K562 (cell line): ENCODE data around the gene ZNF260. TPM values are rescaled to one million over a fixed set of nuclear protein-coding genes. Genes with fewer than 3 reads are reported as not detected.

Experiments
- ATF1 ChIP-seq, 2 experiments: fragments of 450-650 bp in 1 of 2; IDR thresholded peaks; 2 replicates each; pipeline ENCODE4 v1.6.1; 2016; ENCODE audit warnings: missing compliant biosample characterization in 1 of 2, missing genetic modification characterization in 1 of 2
- BRD4 ChIP-seq: fragments of 200-600 bp; sonication (generic); IDR thresholded peaks from 2 replicates; pipeline ENCODE4 v1.6.1; 2017; ENCODE audit warnings: inconsistent platforms
- CBX1 ChIP-seq: sonication (generic); IDR thresholded peaks from 2 replicates; pipeline ENCODE4 v1.6.1; 2016; ENCODE audit warnings: antibody characterized with exemption, low read depth, mild to moderate bottlenecking
- CBX8 ChIP-seq: fragments of 200-600 bp; sonication (generic); IDR thresholded peaks from 2 replicates; pipeline ENCODE4 v1.6.1; 2012; ENCODE audit warnings: borderline replicate concordance, mixed run types, low read depth, mild to moderate bottlenecking, moderate library complexity, mixed read lengths, low read length, control low read depth, inconsistent platforms; ENCODE audit not compliant: poor library complexity, severe bottlenecking; ENCODE audit errors: extremely low read depth
- CREB3L1 ChIP-seq: fragments of 450-650 bp; IDR thresholded peaks from 2 replicates; pipeline ENCODE4 v1.6.1; 2014; ENCODE audit warnings: low read depth, mild to moderate bottlenecking, moderate library complexity, borderline replicate concordance
- EHMT2 ChIP-seq: fragments of 450-650 bp; IDR thresholded peaks from 2 replicates; pipeline ENCODE4 v1.6.1; 2018; ENCODE audit warnings: antibody characterized with exemption
- HDAC1 ChIP-seq, 2 experiments: fragments of 450-650 bp; IDR thresholded peaks; 2 replicates each; pipeline ENCODE4 v1.6.1; 2016 to 2017; ENCODE audit warnings: inconsistent platforms in 1 of 2, mild to moderate bottlenecking in 1 of 2, moderate library complexity in 1 of 2
- ID3 ChIP-seq, 2 experiments: fragments of 250-450 bp in 1 of 2; fragments of 450-650 bp in 1 of 2; sonication (Bioruptor Pico) in 1 of 2; IDR thresholded peaks; 2 replicates each; pipeline versions ENCODE4 v1.6.1 to v1.8.0; 2016 to 2021; ENCODE audit warnings: mild to moderate bottlenecking in 2 of 2, moderate library complexity in 2 of 2, missing compliant biosample characterization in 1 of 2, missing genetic modification characterization in 1 of 2
- KAT8 ChIP-seq: fragments of 450-650 bp; IDR thresholded peaks from 2 replicates; pipeline ENCODE4 v1.6.1; 2016; ENCODE audit warnings: low read depth, mild to moderate bottlenecking
- MBD2 ChIP-seq: sonication (generic); IDR thresholded peaks from 2 replicates; pipeline ENCODE4 v1.6.1; 2016; ENCODE audit warnings: low read depth, borderline replicate concordance
- NR2C2 ChIP-seq, 2 experiments: fragments of 200-800 bp in 1 of 2; sonication (Bioruptor generic) in 1 of 2; sonication (generic) in 1 of 2; formaldehyde crosslinking in 1 of 2; IDR thresholded peaks; 2 replicates each; pipeline versions ENCODE4 v1.6.1 to v1.8.0; 2016 to 2022; ENCODE audit warnings: mild to moderate bottlenecking in 1 of 2, missing compliant biosample characterization in 1 of 2, missing genetic modification characterization in 1 of 2, missing genetic modification reagents in 1 of 2
- SMAD4 ChIP-seq: fragments of 250-450 bp; sonication (Bioruptor Pico); conservative IDR thresholded peaks from 2 replicates; pipeline ENCODE4 v1.8.0; 2021; ENCODE audit warnings: inconsistent platforms, mild to moderate bottlenecking, moderate library complexity
- ZBTB40 ChIP-seq, 2 experiments: fragments of 450-650 bp in 1 of 2; sonication (generic) in 1 of 2; formaldehyde crosslinking in 1 of 2; IDR thresholded peaks; 2 replicates each; pipeline versions ENCODE4 v1.7.1 to v1.9.0; 2016 to 2022; ENCODE audit warnings: inconsistent platforms in 1 of 2, mild to moderate bottlenecking in 1 of 2, missing genetic modification reagents in 1 of 2
- polyA plus RNA-seq, 8 experiments: library from polyadenylated mRNA; depleted of rRNA in 4 of 8; stranded (reverse) in 5 of 8; unstranded in 3 of 8; fragments of >200 nt; fragmentation: Nextera tagmentation in 2 of 8; fragmentation: Illumina TruSeq in 1 of 8; extraction: Ambion mirVana in 2 of 8; extraction: Trizol in 1 of 8; gene quantifications; 2 replicates each; pipeline versions ENCODE4 v1.2.1 to v1.2.3, GENCODE V29; 2011 to 2014; ENCODE audit warnings: inconsistent platforms in 1 of 8, missing spikeins in 1 of 8
- total RNA-seq, 7 experiments: library from RNA; depleted of rRNA in 6 of 7; stranded (reverse); fragments of >200 nt in 6 of 7; fragmentation: Illumina TruSeq in 2 of 7; extraction: Trizol in 2 of 7; gene quantifications; 2 replicates each; pipeline versions ENCODE4 v1.2.1 to v1.2.3, GENCODE V29; 2011 to 2021; ENCODE audit warnings: low replicate concordance in 1 of 7

The ZNF260 gene
- total and polyA plus RNA-seq, 9 of the 15 experiments (the other 6 are each of a cell fraction or from before 2014, with no cell fraction given) = 2.6 to 16.6 (median 5.8) TPM

GRCh38 chr19:36489118-36489919 is 38.8 kb downstream of the ZNF260 start, which contains the start of gene ZNF566 (continued):
- TF ChIP-seq ZBTB40 (IDR thresholded peaks at IDR 0.05) = peak; percentile 40; the same call in 1 of the 2 replicates
- 0 out of 2 replicates have a peak, but pooled peaks have one; percentile 17 for TF ChIP-seq ZBTB40 (CRISPR knock-in tag; IDR thresholded peaks at IDR 0.05)
- no peak for TF ChIP-seq CBX8
- peak; percentile 9; the same call in 1 of the 2 replicates for TF ChIP-seq EHMT2
- TF ChIP-seq BRD4 = 0 out of 2 replicates have a peak, but pooled peaks have one; percentile 3
- peak in 1 of 2 experiments; percentile 92; a peak in 2 of 4 replicates for TF ChIP-seq HDAC1 (IDR thresholded peaks at IDR 0.05)
- no peak for TF ChIP-seq KAT8
- TF ChIP-seq CBX1 = peak; percentile 66
- TF ChIP-seq CREB3L1 = peak; percentile 95
- TF ChIP-seq NR2C2 (CRISPR knock-in tag; IDR thresholded peaks at IDR 0.05) = no peak
- peak; percentile 83 for TF ChIP-seq NR2C2 (tag; IDR thresholded peaks at IDR 0.05)
- peak; percentile 47; the same call in 1 of the 2 replicates for TF ChIP-seq SMAD4 (CRISPR knock-in tag)
- TF ChIP-seq ATF1 (CRISPR knock-in tag; IDR thresholded peaks at IDR 0.05) = no peak
- peak; percentile 91 for TF ChIP-seq ATF1 (tag; IDR thresholded peaks at IDR 0.05)
- no peak for TF ChIP-seq ID3 (CRISPR knock-in tag; IDR thresholded peaks at IDR 0.05)
- TF ChIP-seq ID3 (tag; IDR thresholded peaks at IDR 0.05) = peak; percentile 61; the same call in 1 of the 2 replicates
- TF ChIP-seq MBD2 = peak; percentile 51; the same call in 1 of the 2 replicates
